Measurements from ENCODE around the gene CARMIL1.

Gene CARMIL1

DNA sequence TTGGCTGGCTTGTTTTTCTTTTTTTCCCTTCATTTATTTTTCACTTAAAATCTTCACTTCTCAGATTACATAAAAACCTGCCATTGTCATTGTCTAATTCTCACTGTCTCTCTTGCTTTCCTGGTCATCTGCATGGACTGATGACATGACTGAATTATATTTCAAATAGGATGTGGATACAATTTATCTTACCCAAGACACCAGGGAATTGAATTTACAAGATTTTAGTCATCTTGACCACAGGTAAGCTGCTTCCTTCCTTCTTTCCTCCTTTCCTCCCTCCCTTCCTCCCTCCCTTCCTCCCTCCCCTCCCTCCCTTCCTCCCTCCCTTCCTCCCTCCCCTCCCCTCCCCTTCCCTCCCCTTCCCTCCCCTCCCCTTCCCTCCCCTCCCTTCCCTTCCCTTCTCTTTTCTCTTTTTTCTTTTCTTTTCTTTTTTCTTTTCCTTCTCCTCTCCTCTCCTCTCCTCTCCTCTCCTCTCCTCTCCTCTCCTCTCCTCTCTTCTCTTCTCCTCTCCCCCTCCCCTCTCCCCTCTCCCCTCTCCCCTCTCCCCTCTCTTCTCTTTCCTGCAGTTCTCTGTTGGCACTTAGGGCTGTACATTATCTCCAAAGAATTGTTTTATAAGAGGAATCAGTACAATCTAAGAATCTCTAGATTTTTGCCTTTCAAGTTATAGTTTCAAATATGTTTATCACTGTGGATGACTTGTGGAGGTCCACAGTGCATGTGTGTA is 171.5 kb downstream of the CARMIL1 start:
- no peak for DNase-seq

DNA sequence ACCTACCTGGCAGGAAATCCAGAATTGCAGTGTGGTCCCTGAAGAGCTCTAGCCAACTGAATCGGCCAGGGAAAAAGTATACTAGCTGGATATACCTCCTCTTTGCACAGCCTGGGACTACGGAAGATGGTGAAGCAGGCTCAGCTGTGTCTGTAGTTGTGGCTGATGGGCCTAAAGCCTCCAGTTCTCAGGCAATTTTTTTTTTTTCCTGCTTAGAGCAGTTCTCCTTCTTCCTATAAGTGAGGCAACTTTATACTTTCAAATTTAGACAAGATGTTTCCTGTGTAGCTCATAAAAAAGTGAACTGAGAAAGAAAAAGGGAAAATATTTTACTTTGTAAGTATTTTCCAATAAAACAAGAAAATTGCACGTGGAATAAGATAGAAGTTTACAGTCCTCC is 172.9 kb downstream of the CARMIL1 start:
- no peak for DNase-seq

DNA sequence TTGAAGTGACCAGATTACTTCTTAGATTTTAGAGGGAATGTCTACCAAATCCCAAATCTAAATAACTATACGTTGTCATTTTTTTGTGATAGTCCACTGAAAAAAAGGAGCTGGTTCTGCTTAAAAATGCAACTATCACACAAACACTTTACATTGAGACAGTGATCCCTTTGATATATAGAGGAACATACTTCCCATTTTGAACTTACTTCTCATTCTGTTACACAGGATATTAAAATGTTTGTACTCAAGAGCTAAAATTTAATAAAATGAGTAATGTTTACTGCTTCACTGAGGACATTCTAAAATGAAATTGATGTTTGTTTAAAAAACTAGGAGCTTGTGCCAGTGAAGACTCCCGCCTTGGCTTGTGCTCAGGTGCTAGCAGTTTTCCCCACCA is 174.1 kb downstream of the CARMIL1 start:
- DNase-seq: no peak

DNA sequence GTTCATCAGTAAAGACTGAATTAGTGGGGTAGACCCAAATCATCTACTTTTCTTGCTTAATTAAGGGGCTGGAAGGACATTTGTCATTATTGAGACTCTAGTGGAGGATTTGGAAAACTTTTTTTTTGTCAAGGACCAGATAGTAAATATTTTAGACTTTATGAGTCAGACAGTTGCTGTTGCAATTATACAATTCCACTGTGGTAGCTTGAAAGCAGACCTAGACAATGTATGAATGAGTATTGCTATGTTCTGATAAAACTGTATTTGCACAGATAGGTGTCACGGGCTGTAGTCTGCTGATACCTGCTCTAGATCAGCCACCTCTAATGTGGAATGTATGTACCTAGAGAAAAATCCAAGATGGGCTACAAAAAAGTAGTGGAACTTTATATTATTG is 175.0 kb downstream of the CARMIL1 start:
- no peak for DNase-seq

DNA sequence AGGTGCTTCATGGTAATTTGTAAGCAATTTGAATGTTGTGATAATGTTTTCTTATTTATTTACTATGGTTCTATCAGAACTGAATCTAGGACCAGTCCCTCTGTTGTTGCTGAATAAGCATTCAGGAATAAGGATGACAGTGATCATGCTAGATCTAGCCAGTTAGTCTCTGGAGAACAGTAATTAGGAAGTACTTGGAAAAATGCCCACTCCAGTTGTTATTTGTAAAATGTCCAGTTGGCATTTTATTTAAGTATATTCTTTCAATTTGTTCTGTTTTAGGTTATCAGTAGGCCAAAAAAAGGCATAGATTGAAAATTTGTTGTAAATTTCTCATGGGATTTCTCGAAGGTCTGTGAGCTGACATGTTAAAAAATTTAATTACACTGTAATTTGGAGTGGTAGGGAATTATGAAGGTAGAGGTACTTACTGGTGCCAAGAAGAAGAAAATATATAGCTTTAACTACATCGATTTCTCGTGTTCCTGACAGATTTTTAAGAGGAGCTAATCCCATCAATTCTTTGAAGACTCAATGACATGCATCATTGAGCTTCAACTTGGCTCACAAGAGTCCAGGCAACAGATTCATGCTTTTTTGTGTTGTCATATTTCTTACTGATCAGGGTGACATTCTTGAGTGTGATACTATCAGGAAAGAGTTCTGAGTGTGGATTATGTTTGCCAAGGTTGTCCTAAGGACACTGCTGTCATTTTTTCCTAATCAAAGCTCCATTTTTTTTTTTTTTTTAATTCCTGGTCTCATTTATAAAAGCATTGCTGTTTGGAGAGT is 177.3 kb downstream of the CARMIL1 start:
- no peak for DNase-seq

DNA sequence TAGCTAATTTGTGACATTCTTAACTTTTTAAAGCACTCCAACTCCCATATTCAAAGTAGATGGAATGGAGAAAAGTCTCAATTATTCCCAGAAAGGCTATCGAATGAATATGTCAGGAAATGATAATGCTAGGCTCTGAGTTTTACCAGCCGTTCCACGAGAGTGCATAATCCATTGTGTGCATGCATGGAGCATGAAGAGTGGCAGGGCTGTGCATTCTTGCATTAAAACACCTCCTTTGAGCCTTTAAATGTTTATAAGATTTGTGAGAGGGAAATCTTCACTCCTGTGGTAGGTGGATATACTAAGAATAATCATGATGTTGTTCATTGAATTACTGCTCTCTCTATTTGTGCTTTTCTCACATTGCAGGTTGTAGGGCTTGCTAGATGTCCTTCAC is 178.3 kb downstream of the CARMIL1 start:
- DNase-seq: no peak

DNA sequence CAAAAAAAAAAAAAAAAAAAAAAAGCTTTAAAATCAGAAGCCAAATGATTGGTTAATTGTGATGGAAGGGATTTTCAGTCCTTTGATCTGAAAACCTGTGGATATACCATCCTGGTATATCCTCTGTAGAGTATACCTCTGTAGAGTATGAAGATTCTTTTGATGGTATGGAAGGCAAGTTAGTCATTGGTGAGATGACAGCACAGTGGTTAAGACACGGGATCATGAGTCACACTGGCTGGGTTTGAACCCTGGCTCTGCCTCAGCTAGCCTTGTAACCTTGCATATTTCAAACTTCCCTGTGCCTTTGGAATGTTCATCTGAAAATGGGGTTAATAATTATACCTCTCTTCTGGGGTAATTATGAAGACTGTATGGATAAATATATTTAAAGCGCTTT is 179.3 kb downstream of the CARMIL1 start:
- no peak for DNase-seq

DNA sequence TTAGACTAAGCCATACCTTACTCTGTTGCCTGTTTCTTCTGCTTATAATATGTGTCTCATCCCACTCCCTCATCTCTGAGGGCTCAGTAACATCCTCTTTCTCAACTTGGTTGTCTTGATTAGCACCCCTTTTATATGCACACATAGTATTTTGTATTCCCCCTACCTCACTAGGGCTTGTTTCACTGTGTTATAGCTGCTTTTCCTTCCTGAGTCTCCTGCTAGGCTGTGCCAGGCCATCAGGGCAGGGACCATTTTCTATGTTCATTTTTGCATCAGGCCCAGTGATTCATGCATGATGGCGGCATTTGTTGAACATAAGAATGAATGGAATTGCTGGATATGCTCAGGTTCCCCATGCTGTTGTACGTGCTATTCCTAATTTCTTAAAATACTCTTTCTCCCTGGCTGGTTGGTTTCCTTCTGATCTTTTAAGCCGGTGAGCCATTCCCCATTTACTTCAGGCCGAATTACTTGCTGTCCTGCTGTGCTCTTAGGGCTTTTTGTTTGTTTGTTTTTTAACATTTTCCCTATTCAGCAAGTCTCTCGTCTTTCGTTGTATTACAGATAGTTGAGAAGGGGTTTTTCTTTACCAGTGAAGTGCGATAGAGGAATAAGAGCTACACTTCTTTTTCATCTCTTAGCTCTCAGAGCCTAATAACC is 183.2 kb downstream of the CARMIL1 start:
- DNase-seq: no peak

DNA sequence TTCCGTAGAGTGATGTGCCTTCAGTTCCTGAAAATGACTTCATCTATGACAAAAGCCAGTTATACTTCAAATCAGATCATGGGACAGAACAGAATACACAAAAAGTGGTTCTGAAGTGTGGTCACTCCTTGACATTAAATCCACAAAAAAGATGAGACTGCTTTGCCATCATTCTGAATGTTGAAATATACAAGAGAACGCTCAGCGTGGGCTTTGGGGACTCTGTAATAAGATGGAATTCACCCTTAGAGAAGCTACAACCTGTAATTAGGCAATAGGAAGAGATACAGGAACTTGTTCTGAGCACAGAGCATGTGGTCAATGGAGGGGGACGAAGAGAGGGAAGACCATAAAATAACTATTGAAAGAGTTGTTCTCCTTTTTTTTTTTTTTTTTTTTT is 184.3 kb downstream of the CARMIL1 start:
- no peak for DNase-seq

DNA sequence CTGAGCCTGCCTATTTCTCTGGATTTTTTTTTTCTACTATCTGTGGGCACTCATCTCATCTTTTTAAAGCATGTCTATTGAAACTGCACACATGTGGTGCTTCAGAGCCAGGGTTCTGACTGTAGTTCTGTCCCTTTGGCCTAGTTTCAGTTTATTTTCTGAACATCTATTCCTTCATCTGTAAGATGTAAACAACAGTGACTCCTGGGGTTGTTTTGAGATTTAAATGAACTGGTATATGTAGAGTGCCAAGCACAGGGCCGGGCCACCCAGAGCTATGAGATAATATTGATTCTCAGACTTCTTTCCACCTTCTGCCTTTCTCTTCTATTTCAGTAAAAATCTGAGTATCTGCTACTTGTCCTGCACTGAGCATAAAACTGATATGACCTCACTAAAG is 185.1 kb downstream of the CARMIL1 start:
- no peak for DNase-seq

DNA sequence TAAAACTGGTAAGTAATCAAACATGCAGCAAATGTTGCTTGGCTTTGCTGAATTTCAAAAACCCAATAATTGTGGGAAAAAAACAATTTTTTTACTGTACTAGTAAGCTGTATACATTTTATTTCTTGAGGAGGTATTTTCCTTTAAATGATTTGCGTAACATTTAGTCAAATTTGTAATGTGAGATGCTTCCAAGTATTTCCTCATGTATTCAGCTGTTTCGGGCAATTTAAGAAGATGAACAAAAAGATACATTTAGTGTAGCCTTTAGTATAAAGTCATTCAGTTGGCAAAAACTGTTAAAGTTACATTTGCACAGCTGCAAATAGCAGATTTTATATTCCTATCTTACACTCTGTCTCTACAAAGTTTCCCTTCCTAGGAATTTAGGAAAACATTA is 186.8 kb downstream of the CARMIL1 start:
- DNase-seq: no peak

DNA sequence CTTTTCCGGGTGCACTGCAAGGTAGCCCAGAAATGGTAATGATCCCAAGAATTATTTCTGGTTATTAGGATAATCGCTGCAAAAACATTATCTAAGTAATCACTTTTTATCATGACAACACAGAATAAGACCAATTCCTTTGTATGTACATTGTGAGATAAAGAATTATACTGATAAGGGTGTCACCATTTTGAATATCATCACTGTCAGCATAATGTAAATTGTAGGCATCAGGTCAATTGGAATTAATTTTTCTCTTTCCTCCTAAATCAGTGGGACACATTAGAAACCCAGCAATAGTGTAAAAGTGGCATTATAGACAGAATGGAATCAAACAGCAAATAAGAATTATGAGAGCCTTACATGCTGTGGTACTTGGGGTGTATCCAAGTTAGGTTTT is 189.7 kb downstream of the CARMIL1 start:
- no peak for DNase-seq

DNA sequence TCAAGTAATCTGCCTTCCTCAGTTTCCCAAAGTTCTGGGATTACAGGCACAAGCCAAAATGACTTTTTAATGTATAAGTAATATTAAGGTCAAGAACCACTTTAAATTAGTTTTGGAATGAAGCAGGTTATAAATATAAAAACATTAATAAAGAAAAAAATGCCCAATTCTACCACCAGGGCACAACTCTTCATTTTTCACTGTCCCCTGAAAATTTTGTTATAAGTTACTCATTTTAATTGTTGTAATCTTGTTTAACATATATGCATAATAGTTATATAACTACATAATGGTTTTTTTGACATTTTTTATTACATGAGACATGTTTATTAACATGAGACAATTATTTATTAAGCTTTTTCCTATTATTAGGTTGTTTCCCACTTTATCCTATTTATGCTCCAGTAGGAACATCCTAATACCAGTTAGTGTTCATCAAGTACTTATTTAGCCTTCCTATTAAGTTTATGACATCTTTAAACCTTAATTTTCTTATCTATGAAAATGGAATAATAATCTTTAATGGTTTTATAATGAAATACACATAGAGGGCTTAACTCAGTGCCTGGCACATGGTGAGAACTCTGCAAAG is 190.7 kb downstream of the CARMIL1 start:
- no peak for DNase-seq

DNA sequence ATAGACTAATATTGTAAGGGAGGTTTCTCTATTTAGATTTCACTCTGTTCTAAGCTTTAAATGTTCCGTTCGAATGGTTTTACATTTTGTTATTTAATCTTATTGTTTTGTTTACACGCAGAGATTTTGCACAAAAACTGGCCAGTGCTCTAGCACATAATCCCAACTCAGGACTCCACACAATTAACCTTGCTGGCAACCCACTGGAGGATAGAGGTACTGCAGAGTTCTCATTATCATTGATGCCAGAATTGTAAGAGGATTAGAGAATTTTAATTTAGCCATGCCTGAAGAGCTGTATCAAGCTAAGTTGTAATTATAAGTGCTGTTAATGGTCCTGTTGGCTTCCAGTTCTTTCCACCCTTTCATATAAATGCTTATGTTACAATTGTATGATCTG is 193.1 kb downstream of the CARMIL1 start:
- no peak for DNase-seq

DNA sequence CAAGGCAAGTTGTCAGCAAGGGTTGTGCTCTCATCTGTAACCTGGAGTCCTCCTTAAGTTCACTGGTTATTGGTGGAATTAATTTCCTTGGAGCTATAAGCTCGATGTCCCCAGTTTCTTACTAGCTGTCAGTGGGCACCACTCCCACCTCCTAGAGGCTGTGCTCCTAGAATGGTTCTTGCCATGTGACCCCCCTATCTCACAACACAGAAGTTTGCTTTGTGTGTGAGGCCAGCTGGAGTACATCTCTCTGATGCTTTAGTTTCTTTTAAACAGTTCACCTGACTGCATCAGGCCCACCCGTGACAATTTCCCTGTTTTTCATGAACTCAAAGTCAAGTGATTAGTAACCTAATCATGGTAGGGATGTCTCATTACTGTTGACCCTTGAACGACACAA is 193.7 kb downstream of the CARMIL1 start:
- no peak for DNase-seq

DNA sequence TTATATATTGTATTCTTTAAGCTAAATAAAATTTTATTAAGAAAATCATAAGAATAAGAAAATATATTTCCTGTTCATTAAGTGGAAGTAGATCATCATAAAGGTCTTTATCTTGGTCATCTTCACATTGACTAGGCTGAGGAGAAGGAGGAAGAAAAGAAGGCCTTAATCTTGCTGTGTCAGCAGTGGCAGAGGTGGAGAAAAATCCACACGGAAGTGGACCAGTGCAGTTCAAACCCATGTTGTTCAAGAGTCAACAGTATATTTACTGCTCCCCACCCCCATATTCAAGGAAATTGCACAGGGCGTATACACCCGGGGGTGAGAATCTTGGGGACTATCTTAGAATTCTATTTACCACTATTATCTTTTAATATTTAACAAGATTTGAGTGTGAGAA is 194.3 kb downstream of the CARMIL1 start:
- DNase-seq: no peak

DNA sequence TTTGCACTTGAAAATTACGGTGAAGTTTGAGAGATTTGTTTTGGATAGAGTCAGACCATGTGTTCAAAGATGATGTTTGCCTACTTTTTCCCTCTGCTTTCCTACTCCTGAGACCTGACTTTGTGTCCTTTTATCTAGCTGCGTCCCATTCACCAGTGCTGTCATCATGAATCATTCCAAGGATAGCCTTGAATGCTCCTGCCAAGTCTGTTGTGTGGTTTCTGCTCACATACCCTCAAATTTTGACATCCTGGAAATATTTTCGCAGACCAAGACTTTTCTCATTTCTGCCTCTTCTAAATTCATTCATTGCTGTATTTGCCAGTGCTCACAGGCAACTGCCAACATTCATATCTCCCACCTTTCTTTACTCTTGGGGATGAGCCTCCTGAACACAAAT is 197.0 kb downstream of the CARMIL1 start:
- no peak for DNase-seq

DNA sequence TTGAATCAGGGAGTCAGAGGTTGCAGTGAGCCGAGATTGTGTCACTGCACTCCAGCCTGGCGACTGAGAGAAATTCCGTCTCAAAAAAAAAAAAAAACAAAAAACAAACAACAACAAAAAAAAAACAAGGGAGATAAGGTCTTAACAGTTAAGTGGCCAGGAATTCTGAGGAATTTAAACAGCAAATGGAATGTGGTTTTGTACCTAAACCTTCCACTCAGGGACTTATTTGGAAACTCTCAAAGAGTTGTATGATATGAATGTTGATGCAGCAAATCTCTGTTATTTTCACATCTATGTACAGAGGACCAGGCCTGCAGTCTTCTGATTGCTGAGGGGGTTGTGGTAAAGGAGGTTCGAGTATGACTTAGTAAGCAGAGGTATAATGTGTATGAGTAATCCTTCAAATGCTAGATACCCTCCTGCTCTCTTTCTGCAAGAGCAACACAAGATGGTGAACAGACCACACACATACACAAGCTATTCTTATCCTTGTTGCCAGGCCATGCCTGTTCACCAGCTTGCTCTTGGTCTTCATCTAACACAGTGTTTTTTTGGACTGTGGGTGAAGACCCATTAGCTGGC is 197.9 kb downstream of the CARMIL1 start:
- no peak for DNase-seq

DNA sequence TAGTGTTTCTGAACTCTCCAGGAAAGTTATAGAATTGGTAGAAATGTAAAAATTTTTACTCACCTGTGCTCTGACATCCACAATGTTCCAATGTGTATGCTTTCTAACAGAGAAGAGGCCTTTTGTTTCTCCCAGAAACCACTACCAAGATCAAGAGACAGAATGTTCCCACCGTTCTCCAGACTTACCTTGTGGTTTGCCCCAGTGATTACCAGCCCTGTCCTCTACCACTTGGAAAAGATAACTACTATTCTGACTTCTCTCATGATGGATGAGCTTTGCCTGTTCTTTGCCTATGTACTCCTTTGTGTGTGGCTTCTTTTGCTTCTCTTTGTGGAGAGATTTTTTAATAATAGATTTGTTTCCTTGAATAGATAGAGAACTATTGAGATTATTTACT is 199.8 kb downstream of the CARMIL1 start:
- DNase-seq: no peak

DNA sequence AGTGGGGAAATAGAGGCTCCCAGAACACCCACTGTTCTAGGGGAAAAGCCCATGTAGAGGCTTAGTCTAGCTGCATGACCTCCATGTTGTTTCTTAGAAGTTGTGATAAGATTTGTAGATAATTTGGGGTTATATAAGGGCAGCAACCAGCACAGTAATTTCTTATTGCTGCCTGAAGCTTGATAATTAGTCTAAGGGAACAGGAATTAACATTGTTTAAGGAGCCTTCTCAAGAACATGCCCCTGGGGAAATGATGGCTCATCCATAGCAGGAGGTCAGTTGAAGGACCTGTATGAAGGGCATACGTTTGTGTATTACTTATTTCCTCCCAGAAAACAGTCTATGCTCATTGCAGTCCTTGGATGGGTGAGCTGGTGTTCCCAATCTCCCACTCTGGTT is 202.1 kb downstream of the CARMIL1 start:
- no peak for DNase-seq

DNA sequence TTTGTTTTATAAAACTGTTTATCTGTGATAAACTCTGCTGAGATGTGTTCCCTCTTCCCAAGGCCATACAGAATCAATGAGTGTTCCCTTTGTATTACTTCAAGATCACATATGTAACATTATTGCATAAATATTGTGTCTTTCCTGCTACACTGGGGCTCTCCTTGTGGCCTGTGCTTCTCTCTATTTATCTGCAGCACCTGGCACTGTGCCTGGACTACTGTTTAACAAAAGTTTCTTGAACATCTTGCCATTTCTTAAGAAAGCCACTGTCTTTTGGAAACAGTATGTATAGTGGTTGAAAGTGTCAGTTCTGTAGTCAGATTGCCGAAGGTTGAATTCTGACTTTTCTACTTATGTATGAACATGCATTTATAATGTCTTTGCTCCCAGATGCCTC is 203.8 kb downstream of the CARMIL1 start:
- no peak for DNase-seq

DNA sequence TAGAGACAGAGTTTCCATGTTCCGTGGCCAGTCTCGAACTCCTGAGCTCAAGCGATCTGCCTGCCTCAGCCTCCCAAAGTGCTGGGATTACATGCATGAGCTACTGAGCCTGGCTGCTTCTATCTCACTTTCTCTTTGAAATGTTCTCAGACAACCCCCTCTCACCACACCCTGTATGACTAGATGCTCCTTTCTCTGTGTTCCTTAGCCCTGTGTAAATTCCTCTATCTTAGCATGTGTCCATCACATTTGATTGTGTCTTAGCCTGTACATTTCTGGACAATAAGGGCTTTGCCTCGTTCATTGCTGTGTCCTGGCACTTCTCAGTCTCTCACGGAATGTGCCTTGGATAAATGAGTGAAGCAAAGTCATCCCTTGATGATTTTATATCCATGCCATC is 204.8 kb downstream of the CARMIL1 start:
- no peak for DNase-seq

DNA sequence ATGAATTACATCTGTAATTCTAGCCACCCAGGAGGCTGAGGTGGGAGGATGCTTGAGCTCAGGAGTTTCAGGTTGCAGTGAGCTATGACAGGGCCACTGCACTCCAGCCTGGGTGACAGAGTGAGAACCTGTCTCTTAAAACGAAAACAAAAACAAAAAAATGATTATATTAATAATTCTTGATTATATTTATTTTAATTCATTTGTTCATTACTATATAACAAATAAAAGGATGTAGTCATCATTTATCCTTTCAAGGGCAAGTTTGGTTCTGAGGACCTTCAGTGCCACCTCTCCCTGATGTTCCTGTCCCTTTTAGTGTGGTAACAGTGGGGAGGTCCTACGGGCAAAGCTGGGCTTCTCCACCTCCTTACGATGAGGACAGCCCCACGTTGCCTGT is 205.7 kb downstream of the CARMIL1 start:
- no peak for DNase-seq
